SU-DHL-6 (cell line): Measurements from ENCODE around the gene MPRIP.

Experiments used
- H2AFZ ChIP-seq: fragments of 200-600 bp; sonication (generic); 2 replicates; pipeline ENCODE4 v1.6.1; 2014; ENCODE audit warnings: low read depth, mild to moderate bottlenecking, moderate library complexity, mixed read lengths, antibody characterized with exemption, low read length; ENCODE audit not compliant: severe bottlenecking
- H3F3A ChIP-seq: fragments of 200-600 bp; shearing (Covaris generic); 2 replicates; pipeline ENCODE4 v1.6.0; 2016; ENCODE audit warnings: antibody characterized with exemption, mild to moderate bottlenecking; ENCODE audit not compliant: insufficient read depth
- H3K27ac ChIP-seq: fragments of 200-600 bp; sonication (generic); 2 replicates; pipeline ENCODE4 v1.5.1; 2016; ENCODE audit warnings: low read depth, mild to moderate bottlenecking, low read length, moderate library complexity, mixed read lengths
- H3K27me3 ChIP-seq: fragments of 200-600 bp; sonication (generic), shearing (Covaris generic); 2 replicates; pipeline ENCODE4 v1.6.0; 2014; ENCODE audit warnings: mild to moderate bottlenecking, low read length
- H3K36me3 ChIP-seq: fragments of 200-600 bp; sonication (generic); 2 replicates; pipeline ENCODE4 v1.6.1; 2014; ENCODE audit warnings: mild to moderate bottlenecking, low read length, mixed read lengths
- H3K4me2 ChIP-seq: fragments of 300-600, 200-600 bp; shearing (Covaris generic), sonication (generic); 2 replicates; pipeline ENCODE4 v1.6.0; 2014; ENCODE audit warnings: low read length, low read depth, mild to moderate bottlenecking; ENCODE audit not compliant: poor library complexity, severe bottlenecking
- H3K4me3 ChIP-seq: fragments of 200-600 bp; sonication (generic); 2 replicates; pipeline ENCODE4 v1.5.1; 2014; ENCODE audit warnings: antibody characterized with exemption, low read length, mild to moderate bottlenecking, mixed read lengths; ENCODE audit not compliant: insufficient read depth, poor library complexity, severe bottlenecking
- H3K79me2 ChIP-seq: fragments of 200-600 bp; sonication (generic); 2 replicates; pipeline ENCODE4 v1.6.1; 2014; ENCODE audit warnings: mild to moderate bottlenecking, low read length, moderate library complexity; ENCODE audit not compliant: insufficient read depth
- H3K9ac ChIP-seq: fragments of 200-600 bp; sonication (generic); 2 replicates; pipeline ENCODE4 v1.7.0; 2014; ENCODE audit warnings: mild to moderate bottlenecking, low read length
- H3K9me2 ChIP-seq: fragments of 200-600 bp; sonication (generic); replicated peaks from 2 replicates; pipeline ENCODE4 v1.6.1; 2014; ENCODE audit warnings: low read length; ENCODE audit not compliant: insufficient read depth
- H3K9me3 ChIP-seq: fragments of 200-600 bp; sonication (generic); 2 replicates; pipeline ENCODE4 v1.6.1; 2014; ENCODE audit warnings: low read length, mixed read lengths; ENCODE audit not compliant: insufficient read depth
- H4K20me1 ChIP-seq: fragments of 200-600 bp; sonication (generic); 2 replicates; pipeline ENCODE4 v1.6.1; 2014; ENCODE audit warnings: low read depth, mild to moderate bottlenecking, antibody characterized with exemption, low read length, moderate library complexity, mixed read lengths
- EZH2phosphoT487 ChIP-seq: fragments of 200-600 bp; sonication (generic), shearing (Covaris generic); conservative IDR thresholded peaks from 2 replicates; pipeline ENCODE4 v1.6.1; 2018; ENCODE audit warnings: mild to moderate bottlenecking, antibody characterized with exemption, low read length, moderate library complexity, mixed read lengths
- TF ChIP-seq, protein P1 (sequence below): fragments of 200-600 bp; sonication (generic); IDR thresholded peaks from one replicate; pipeline ENCODE4 v1.5.1; 2017; ENCODE audit warnings: antibody characterized with exemption, mild to moderate bottlenecking, low read length, moderate library complexity; ENCODE audit not compliant: insufficient read depth, poor library complexity, severe bottlenecking

MPRIP gene

GRCh38 chr17:17102176-17102575 lies 59.9 kb downstream of the MPRIP start:
- H4K20me1 ChIP-seq: no peaks in the 10 kb centered on the region
- H3K9me2 ChIP-seq: no peaks in the 10 kb centered on the region
- no peak overlapping the region for H3K4me2 ChIP-seq
- TF ChIP-seq EZH2phosphoT487: no peak
- TF ChIP-seq, protein P1, sequence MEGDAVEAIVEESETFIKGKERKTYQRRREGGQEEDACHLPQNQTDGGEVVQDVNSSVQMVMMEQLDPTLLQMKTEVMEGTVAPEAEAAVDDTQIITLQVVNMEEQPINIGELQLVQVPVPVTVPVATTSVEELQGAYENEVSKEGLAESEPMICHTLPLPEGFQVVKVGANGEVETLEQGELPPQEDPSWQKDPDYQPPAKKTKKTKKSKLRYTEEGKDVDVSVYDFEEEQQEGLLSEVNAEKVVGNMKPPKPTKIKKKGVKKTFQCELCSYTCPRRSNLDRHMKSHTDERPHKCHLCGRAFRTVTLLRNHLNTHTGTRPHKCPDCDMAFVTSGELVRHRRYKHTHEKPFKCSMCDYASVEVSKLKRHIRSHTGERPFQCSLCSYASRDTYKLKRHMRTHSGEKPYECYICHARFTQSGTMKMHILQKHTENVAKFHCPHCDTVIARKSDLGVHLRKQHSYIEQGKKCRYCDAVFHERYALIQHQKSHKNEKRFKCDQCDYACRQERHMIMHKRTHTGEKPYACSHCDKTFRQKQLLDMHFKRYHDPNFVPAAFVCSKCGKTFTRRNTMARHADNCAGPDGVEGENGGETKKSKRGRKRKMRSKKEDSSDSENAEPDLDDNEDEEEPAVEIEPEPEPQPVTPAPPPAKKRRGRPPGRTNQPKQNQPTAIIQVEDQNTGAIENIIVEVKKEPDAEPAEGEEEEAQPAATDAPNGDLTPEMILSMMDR: no peak
- H3K27ac ChIP-seq: no peak overlapping the region
- H3K27me3 ChIP-seq: no peaks in the 10 kb centered on the region
- no peak overlapping the region for H2AFZ ChIP-seq
- no peaks in the 10 kb centered on the region for H3K79me2 ChIP-seq
- H3K36me3 ChIP-seq: no peaks in the 10 kb centered on the region
- H3K4me3 ChIP-seq: no peak overlapping the region
- no peaks in the 10 kb centered on the region for H3K9me3 ChIP-seq
- no peaks in the 10 kb centered on the region for H3F3A ChIP-seq
- H3K9ac ChIP-seq: no peak overlapping the region

- no peak overlapping the region for H3K4me2 ChIP-seq
- H3K9me2 ChIP-seq: no peaks in the 10 kb centered on the region
- H2AFZ ChIP-seq: no peak overlapping the region
- H3K27me3 ChIP-seq: no peaks in the 10 kb centered on the region
- H3K79me2 ChIP-seq: no peaks in the 10 kb centered on the region
- H3K36me3 ChIP-seq: no peaks in the 10 kb centered on the region
- H3K9ac ChIP-seq: no peak overlapping the region
- H3F3A ChIP-seq: no peaks in the 10 kb centered on the region
- no peak overlapping the region for H3K4me3 ChIP-seq
- H4K20me1 ChIP-seq: no peaks in the 10 kb centered on the region
- no peak for TF ChIP-seq EZH2phosphoT487
- TF ChIP-seq, protein P1: no peak
- no peaks in the 10 kb centered on the region for H3K9me3 ChIP-seq
- no peak overlapping the region for H3K27ac ChIP-seq
Measured at GRCh38 chr17:17103160-17103559, 60.9 kb downstream of the MPRIP start.

DNA sequence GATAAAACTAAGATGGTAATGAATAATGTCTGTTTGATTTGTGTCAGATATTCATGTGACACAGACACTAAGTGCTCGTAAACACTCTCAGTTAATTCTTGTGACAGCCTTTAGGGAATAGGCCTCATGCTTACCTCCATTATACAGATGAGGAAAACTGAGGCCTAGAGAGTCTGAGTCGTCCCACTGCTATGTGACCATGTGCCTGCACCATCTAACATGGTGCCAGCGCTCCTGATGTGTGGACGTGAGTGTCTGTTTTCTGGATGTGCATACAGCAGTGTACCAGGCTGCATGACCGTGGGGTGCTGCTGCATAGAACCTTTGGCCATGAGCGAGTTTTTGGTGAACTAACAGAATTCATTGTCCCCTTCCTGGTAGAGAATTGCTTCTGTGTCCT lies 61.8 kb downstream of the MPRIP start:
- no peak overlapping the region for H3K4me2 ChIP-seq
- H3K79me2 ChIP-seq: no peaks in the 10 kb centered on the region
- no peak overlapping the region for H2AFZ ChIP-seq
- H3K9ac ChIP-seq: no peak overlapping the region
- H3K36me3 ChIP-seq: no peaks in the 10 kb centered on the region
- H4K20me1 ChIP-seq: no peaks in the 10 kb centered on the region
- no peaks in the 10 kb centered on the region for H3K9me3 ChIP-seq
- TF ChIP-seq, protein P1: no peak
- no peak for TF ChIP-seq EZH2phosphoT487
- H3K9me2 ChIP-seq: no peaks in the 10 kb centered on the region
- no peak overlapping the region for H3K4me3 ChIP-seq
- no peaks in the 10 kb centered on the region for H3F3A ChIP-seq
- no peak overlapping the region for H3K27ac ChIP-seq
- H3K27me3 ChIP-seq: no peaks in the 10 kb centered on the region
